ENCODE results near the gene DHRSX.

DHRSX gene

GRCh38 chrX:2469196-2469685 lies 31.5 kb downstream of the DHRSX start:
- Histone ChIP-seq H3K9me3 (ENCODE audit: insufficient read depth, low read length) (no peaks in the 10 kb centered on the region), H3K4me3 (ENCODE audit: insufficient read depth, low read length, poor library complexity, severe bottlenecking) (no peak overlapping the region), H3K36me3 (ENCODE audit: low read length) (no peaks in the 10 kb centered on the region), H4K20me1 (ENCODE audit: low read depth, low read length) (no peaks in the 10 kb centered on the region), H3K79me2 (ENCODE audit: insufficient read depth, low read length) (no peaks in the 10 kb centered on the region; the same call in 1 of the 2 replicates), H3K4me2 (ENCODE audit: low read depth, low read length, poor library complexity, severe bottlenecking) (no peak overlapping the region), H3K27me3 (ENCODE audit: low read length) (no peaks in the 10 kb centered on the region), H3K9me2 (replicated peaks; ENCODE audit: insufficient read depth, low read length) (no peaks in the 10 kb centered on the region), H3K9ac (ENCODE audit: low read length) (no peak overlapping the region), H3F3A (ENCODE audit: insufficient read depth) (no peaks in the 10 kb centered on the region), H2AFZ (ENCODE audit: low read depth, low read length, severe bottlenecking) (no peak overlapping the region), H3K27ac (ENCODE audit: low read depth, low read length) (no peak overlapping the region)
- TF ChIP-seq CTCF (IDR thresholded peaks at IDR 0.05; ENCODE audit: insufficient read depth, low read length, poor library complexity, severe bottlenecking) (no peak), EZH2phosphoT487 (conservative IDR thresholded peaks at IDR 0.05; ENCODE audit: low read length) (no peak)

- no peaks in the 10 kb centered on the region; the same call in 1 of the 2 replicates for H3K79me2 ChIP-seq (ENCODE audit: insufficient read depth, low read length)
- no peaks in the 10 kb centered on the region for H3K27me3 ChIP-seq (ENCODE audit: low read length)
- TF ChIP-seq EZH2phosphoT487 (conservative IDR thresholded peaks at IDR 0.05; ENCODE audit: low read length): no peak
- TF ChIP-seq CTCF (IDR thresholded peaks at IDR 0.05; ENCODE audit: insufficient read depth, low read length, poor library complexity, severe bottlenecking): no peak
Observed at GRCh38 chrX:2468261-2469195, 32.2 kb downstream of the DHRSX start.

GRCh38 chrX:2466876-2467656 lies 33.7 kb downstream of the DHRSX start:
- H3K4me2 ChIP-seq (ENCODE audit: low read depth, low read length, poor library complexity, severe bottlenecking): no peak overlapping the region
- TF ChIP-seq EZH2phosphoT487 (conservative IDR thresholded peaks at IDR 0.05; ENCODE audit: low read length) (no peak), CTCF (IDR thresholded peaks at IDR 0.05; ENCODE audit: insufficient read depth, low read length, poor library complexity, severe bottlenecking) (no peak)
- H2AFZ ChIP-seq (ENCODE audit: low read depth, low read length, severe bottlenecking): no peak overlapping the region
- H3K27me3 ChIP-seq (ENCODE audit: low read length): no peaks in the 10 kb centered on the region
- H3K27ac ChIP-seq (ENCODE audit: low read depth, low read length): no peak overlapping the region
- H3K9me3 ChIP-seq (ENCODE audit: insufficient read depth, low read length): no peaks in the 10 kb centered on the region
- H3K4me3 ChIP-seq (ENCODE audit: insufficient read depth, low read length, poor library complexity, severe bottlenecking): no peak overlapping the region
- H3K36me3 ChIP-seq (ENCODE audit: low read length): no peaks in the 10 kb centered on the region
- no peaks in the 10 kb centered on the region for H3K9me2 ChIP-seq (replicated peaks; ENCODE audit: insufficient read depth, low read length)
- H3K9ac ChIP-seq (ENCODE audit: low read length): no peak overlapping the region
- H3F3A ChIP-seq (ENCODE audit: insufficient read depth): no peaks in the 10 kb centered on the region
- H3K79me2 ChIP-seq (ENCODE audit: insufficient read depth, low read length): no peaks in the 10 kb centered on the region; the same call in 1 of the 2 replicates
- H4K20me1 ChIP-seq (ENCODE audit: low read depth, low read length): no peaks in the 10 kb centered on the region

More at GRCh38 chrX:2468261-2469195, 32.2 kb downstream of the DHRSX start:
- H3K9me2 ChIP-seq (replicated peaks; ENCODE audit: insufficient read depth, low read length): no peaks in the 10 kb centered on the region
- no peak overlapping the region for H3K4me2 ChIP-seq (ENCODE audit: low read depth, low read length, poor library complexity, severe bottlenecking)
- no peak overlapping the region for H3K9ac ChIP-seq (ENCODE audit: low read length)
- no peak overlapping the region for H2AFZ ChIP-seq (ENCODE audit: low read depth, low read length, severe bottlenecking)
- H3K4me3 ChIP-seq (ENCODE audit: insufficient read depth, low read length, poor library complexity, severe bottlenecking): no peak overlapping the region
- H3K27ac ChIP-seq (ENCODE audit: low read depth, low read length): no peak overlapping the region
- H3K36me3 ChIP-seq (ENCODE audit: low read length): no peaks in the 10 kb centered on the region
- H3F3A ChIP-seq (ENCODE audit: insufficient read depth): no peaks in the 10 kb centered on the region
- no peaks in the 10 kb centered on the region for H4K20me1 ChIP-seq (ENCODE audit: low read depth, low read length)
- H3K9me3 ChIP-seq (ENCODE audit: insufficient read depth, low read length): no peaks in the 10 kb centered on the region

Measured in SU-DHL-6 (cell line).